ENCODE measurements around the gene POU5F1.
A peak's percentile ranks its signal among the peaks of the same experiment; 100 is the strongest.
"Not testable (repeated sequence)": the region's sequence is repeated elsewhere in the genome, so short reads cannot be mapped to it uniquely, and the experiment has no call there.

The POU5F1 gene

GRCh38 chr6:31190488-31190887, 20.0 kb upstream of the POU5F1 start:
- DNase-seq (ENCODE audit: low read depth), result no peak

GRCh38 chr6:31189223-31189622, 18.7 kb upstream of the POU5F1 start:
- DNase-seq (ENCODE audit: low read depth), result not testable (repeated sequence)

GRCh38 chr6:31187780-31188194, 17.3 kb upstream of the POU5F1 start:
- DNase-seq (ENCODE audit: low read depth), result no peak

GRCh38 chr6:31186052-31186734, 15.7 kb upstream of the POU5F1 start:
- DNase-seq (ENCODE audit: low read depth), result no peak

- not testable (repeated sequence) for DNase-seq (ENCODE audit: low read depth)
Observed at GRCh38 chr6:31185695-31186051, 15.2 kb upstream of the POU5F1 start.

GRCh38 chr6:31183859-31184258, 13.4 kb upstream of the POU5F1 start:
- DNase-seq (ENCODE audit: low read depth), result not testable (repeated sequence)

GRCh38 chr6:31183287-31183686, 12.8 kb upstream of the POU5F1 start:
- DNase-seq (ENCODE audit: low read depth), result not testable (repeated sequence)

GRCh38 chr6:31180500-31180899, 10.0 kb upstream of the POU5F1 start:
- DNase-seq (ENCODE audit: low read depth), result peak; percentile 50

- no peak for DNase-seq (ENCODE audit: low read depth)
Observed at GRCh38 chr6:31179896-31180295, 9.4 kb upstream of the POU5F1 start.

GRCh38 chr6:31179042-31179386, 8.5 kb upstream of the POU5F1 start:
- no peak for DNase-seq (ENCODE audit: low read depth)

GRCh38 chr6:31178143-31179041, 7.9 kb upstream of the POU5F1 start:
- DNase-seq (ENCODE audit: low read depth), result no peak

GRCh38 chr6:31175971-31176370, 5.5 kb upstream of the POU5F1 start:
- DNase-seq (ENCODE audit: low read depth), result no peak

- no peak for DNase-seq (ENCODE audit: low read depth)
Observed at GRCh38 chr6:31174378-31174777, 3.9 kb upstream of the POU5F1 start.

- no peak for DNase-seq (ENCODE audit: low read depth)
Observed at GRCh38 chr6:31173406-31173805, 2.9 kb upstream of the POU5F1 start.

GRCh38 chr6:31172973-31173384, 2.5 kb upstream of the POU5F1 start:
- DNase-seq (ENCODE audit: low read depth), result no peak

- DNase-seq (ENCODE audit: low read depth), result no peak
Observed at GRCh38 chr6:31171931-31172905, 1.7 kb upstream of the POU5F1 start.

GRCh38 chr6:31170987-31171671, 647 bp upstream of the POU5F1 start:
- no peak for DNase-seq (ENCODE audit: low read depth)

GRCh38 chr6:31169858-31170599, 453 bp downstream of the POU5F1 start:
- DNase-seq (ENCODE audit: low read depth), result not testable (repeated sequence)

- DNase-seq (ENCODE audit: low read depth), result no peak
Observed at GRCh38 chr6:31169123-31169857, 1.2 kb downstream of the POU5F1 start.

- no peak for DNase-seq (ENCODE audit: low read depth)
Observed at GRCh38 chr6:31168606-31169005, 1.9 kb downstream of the POU5F1 start.

Measured in activated T-cell treated with anti-CD3 and anti-CD28 coated beads for 48 hours (primary cell).